HL-60 (cell line): ENCODE measurements around the gene INTS12.

Experiments
- POLR2AphosphoS5 ChIP-seq: IDR thresholded peaks from 2 replicates; pipeline ENCODE4 v1.6.1; 2012; ENCODE audit warnings: low read depth
- TF ChIP-seq, protein P1 (sequence below): IDR thresholded peaks from one replicate; pipeline ENCODE4 v1.5.1; 2011; ENCODE audit warnings: low read length, control low read depth, inconsistent platforms; ENCODE audit not compliant: insufficient read depth

DNA sequence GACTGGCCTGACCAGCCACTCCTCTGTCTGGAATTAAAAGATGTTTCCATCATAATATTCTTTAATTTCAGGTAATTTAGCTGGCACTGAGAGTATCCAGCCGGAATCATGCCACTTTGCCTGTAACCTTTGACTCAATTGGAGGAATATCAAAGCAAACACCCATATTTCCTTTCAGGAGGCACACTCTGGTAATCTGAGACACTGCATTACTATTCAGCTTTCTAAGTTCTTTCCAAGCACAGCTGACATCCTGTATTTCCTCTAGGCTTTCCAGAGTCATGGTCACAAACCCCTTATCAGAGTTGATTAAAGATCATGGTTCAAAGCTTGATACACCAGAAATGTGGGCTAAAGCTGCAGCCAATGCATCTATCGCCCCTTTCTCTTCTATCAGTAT is 29.3 kb downstream of the INTS12 start:
- TF ChIP-seq, protein P1, sequence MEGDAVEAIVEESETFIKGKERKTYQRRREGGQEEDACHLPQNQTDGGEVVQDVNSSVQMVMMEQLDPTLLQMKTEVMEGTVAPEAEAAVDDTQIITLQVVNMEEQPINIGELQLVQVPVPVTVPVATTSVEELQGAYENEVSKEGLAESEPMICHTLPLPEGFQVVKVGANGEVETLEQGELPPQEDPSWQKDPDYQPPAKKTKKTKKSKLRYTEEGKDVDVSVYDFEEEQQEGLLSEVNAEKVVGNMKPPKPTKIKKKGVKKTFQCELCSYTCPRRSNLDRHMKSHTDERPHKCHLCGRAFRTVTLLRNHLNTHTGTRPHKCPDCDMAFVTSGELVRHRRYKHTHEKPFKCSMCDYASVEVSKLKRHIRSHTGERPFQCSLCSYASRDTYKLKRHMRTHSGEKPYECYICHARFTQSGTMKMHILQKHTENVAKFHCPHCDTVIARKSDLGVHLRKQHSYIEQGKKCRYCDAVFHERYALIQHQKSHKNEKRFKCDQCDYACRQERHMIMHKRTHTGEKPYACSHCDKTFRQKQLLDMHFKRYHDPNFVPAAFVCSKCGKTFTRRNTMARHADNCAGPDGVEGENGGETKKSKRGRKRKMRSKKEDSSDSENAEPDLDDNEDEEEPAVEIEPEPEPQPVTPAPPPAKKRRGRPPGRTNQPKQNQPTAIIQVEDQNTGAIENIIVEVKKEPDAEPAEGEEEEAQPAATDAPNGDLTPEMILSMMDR: no peak
- TF ChIP-seq POLR2AphosphoS5: no peak
